Subcutaneous preadipocyte (primary cell): ENCODE results near the gene RAD54L. TPM values are rescaled to one million over a fixed set of nuclear protein-coding genes. Genes with fewer than 3 reads are reported as not detected.

Experiments used
- total RNA-seq: library from RNA; depleted of rRNA; stranded (reverse); fragments of >200 nt; gene quantifications from 2 replicates; pipeline ENCODE4 v1.2.3, GENCODE V29; 2012

The RAD54L gene
- 4.0 and 7.2 TPM in 2 replicates for total RNA-seq

GRCh38 chr1:46247436-46248121, at the start of gene RAD54L:
TSS of gene RAD54L (plus strand) at chr1:46247763. CDS start at chr1:46248406, 643 bp downstream.

GRCh38 chr1:46197964-46198811, 49.4 kb upstream of the RAD54L start, which contains the start of gene POMGNT1:
TSS of gene POMGNT1 (minus strand) at chr1:46198434. CDS start at chr1:46197821, 613 bp downstream.

GRCh38 chr1:46303038-46303871, 55.7 kb downstream of the RAD54L start, which contains the start of the genes LRRC41 and UQCRH:
TSS of gene LRRC41 (minus strand) at chr1:46303616. CDS start at chr1:46303322, 294 bp downstream.
TSS of gene UQCRH (plus strand) at chr1:46303698. CDS start at chr1:46303767, 69 bp downstream.

Other genes starting within 250 kb of the RAD54L start
- gene PIK3R3, start 115.1 kb upstream of the RAD54L start, total RNA-seq = 0.98 and 1.5 TPM in 2 replicates
- gene TSPAN1, start 72.7 kb upstream of the RAD54L start, total RNA-seq = 0.20 TPM in 1 of 2 replicates, not detected in the other
- not detected in 2 replicates for gene P3R3URF, start 71.3 kb upstream of the RAD54L start, total RNA-seq
- 37.5 and 60.8 TPM in 2 replicates for gene POMGNT1, start 49.3 kb upstream of the RAD54L start, total RNA-seq
- 2.9 and 3.9 TPM in 2 replicates for gene LURAP1, start 44.4 kb upstream of the RAD54L start, total RNA-seq
- gene LRRC41, start 55.9 kb downstream of the RAD54L start, total RNA-seq = 93.3 and 110 TPM in 2 replicates
- gene UQCRH, start 55.9 kb downstream of the RAD54L start, total RNA-seq = 245 and 321 TPM in 2 replicates
- 16.5 and 20.3 TPM in 2 replicates for gene NSUN4, start 93.0 kb downstream of the RAD54L start, total RNA-seq
- 0.59 and 1.5 TPM in 2 replicates for gene FAAH, start 146.6 kb downstream of the RAD54L start, total RNA-seq
- gene DMBX1, start 242.1 kb downstream of the RAD54L start, total RNA-seq = not detected in 2 replicates